ENCODE measurements around the gene MIX23. TPM values are rescaled to one million over a fixed set of nuclear protein-coding genes. Genes with fewer than 3 reads are reported as not detected.

MIX23 gene
- total RNA-seq, 1 experiment from 2014 or later, result 80.6 TPM

DNA sequence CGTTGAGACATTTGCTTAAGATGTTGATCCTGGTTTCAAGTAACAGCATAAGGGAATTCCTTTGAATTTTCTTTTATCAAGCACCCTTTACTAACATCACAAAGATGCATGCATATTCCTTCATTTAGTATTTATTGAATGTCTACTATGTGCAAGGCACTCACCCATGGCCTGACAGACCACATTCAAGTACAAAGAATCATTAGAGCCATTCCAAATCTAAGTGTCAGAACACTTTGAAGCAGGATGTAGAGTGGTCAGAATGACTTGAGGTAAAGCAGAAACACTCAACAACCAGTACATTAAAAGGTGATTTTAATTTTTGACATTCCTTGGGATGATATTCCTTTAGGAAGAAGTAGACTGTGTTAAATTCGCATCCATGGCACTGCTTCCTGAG, 38.8 kb upstream of the MIX23 start:
- no peak overlapping the region for H3K56ac ChIP-seq (ENCODE audit: insufficient read length, low read depth, low read length)
- Mint-ChIP-seq H3K4me1 (peaks cover 2 to 5% of the 10 kb centered on the region in 2 experiments; a peak in 2 of 4 replicates), H3K27me3 (ENCODE audit: low read depth) (no peaks in the 10 kb centered on the region), H3K36me3 (ENCODE audit: insufficient read depth in 1 of 3, low read depth in 3 of 3) (peaks cover 0 to 28% (median 16%) of the 10 kb centered on the region in 3 experiments; a peak in 6 of 7 replicates), H3K4me3 (no peak overlapping the region), H3K9me3 (no peaks in the 10 kb centered on the region), H3K27ac (0 out of 7 replicates have a peak overlapping the region, but pooled peaks of 2 of the 3 experiments have one; percentile 12 to 24)
- no peak overlapping the region for H2BK120ac ChIP-seq (ENCODE audit: low read depth, low read length, poor library complexity, severe bottlenecking)
- H2AFZ ChIP-seq (ENCODE audit: low read length), result no peak overlapping the region
- no peak overlapping the region for H3K9ac ChIP-seq (ENCODE audit: extremely low read depth, insufficient read length, low read length)
- no peak overlapping the region for H2BK5ac ChIP-seq (ENCODE audit: insufficient read length, low read length)
- H3K23me2 ChIP-seq (ENCODE audit: insufficient read length, low read depth, low read length, poor library complexity, severe bottlenecking), result no peaks in the 10 kb centered on the region
- DNase-seq, result no peak
- H2BK12ac ChIP-seq (ENCODE audit: insufficient read length, low read depth, low read length), result no peak overlapping the region
- H3K27ac ChIP-seq (ENCODE audit: insufficient read length, low read depth, low read length), result no peak overlapping the region
- H4K91ac ChIP-seq (ENCODE audit: insufficient read length, low read depth, low read length), result no peak overlapping the region
- H2BK20ac ChIP-seq (ENCODE audit: low read depth, low read length, poor library complexity, severe bottlenecking), result no peak overlapping the region
- H3K4ac ChIP-seq (ENCODE audit: low read depth, low read length), result no peak overlapping the region
- no peak overlapping the region for H3K4me2 ChIP-seq (ENCODE audit: insufficient read depth, insufficient read length, low read length)
- no peak overlapping the region for H3K18ac ChIP-seq (ENCODE audit: insufficient read length, low read depth, low read length)
- no peak overlapping the region for H3T11ph ChIP-seq (ENCODE audit: low read length)
- H2BK15ac ChIP-seq (ENCODE audit: low read depth, low read length), result no peak overlapping the region
- H3K27me3 ChIP-seq (ENCODE audit: insufficient read depth, low read length), result no peaks in the 10 kb centered on the region
- H3K79me2 ChIP-seq (ENCODE audit: insufficient read depth, low read length), result no peaks in the 10 kb centered on the region
- WGBS (ENCODE audit: extremely low coverage, insufficient read length, low lambda C conversion rate), result no CpG with 5 or more reads among the region's 2 CpGs
- no peaks in the 10 kb centered on the region for H3K9me3 ChIP-seq (ENCODE audit: control insufficient read depth, low read depth, low read length)
- H3K4me1 ChIP-seq (ENCODE audit: insufficient read depth, low read length), result no peaks in the 10 kb centered on the region
- H2AK5ac ChIP-seq (ENCODE audit: insufficient read length, low read length), result no peak overlapping the region
- no peaks in the 10 kb centered on the region for H3K79me1 ChIP-seq (ENCODE audit: insufficient read depth, low read depth, low read length, poor library complexity, severe bottlenecking)
- H3K14ac ChIP-seq (ENCODE audit: insufficient read depth, low read length), result no peak overlapping the region
- H4K20me1 ChIP-seq (ENCODE audit: control insufficient read depth, insufficient read depth, insufficient read length), result no peaks in the 10 kb centered on the region
- no peak overlapping the region for H4K5ac ChIP-seq (ENCODE audit: insufficient read length, low read depth, low read length)
- H3K23ac ChIP-seq (ENCODE audit: insufficient read length, low read depth, low read length), result no peak overlapping the region
- no peak for TF ChIP-seq CTCF (conservative IDR thresholded peaks at IDR 0.05)
- H4K8ac ChIP-seq (replicated peaks; ENCODE audit: insufficient read length, low read depth, low read length), result no peak overlapping the region
